Mucosa of gallbladder (tissue), 1 donor: Measurements from ENCODE around the gene FUT7. TPM values are rescaled to one million over a fixed set of nuclear protein-coding genes. Genes with fewer than 3 reads are reported as not detected.
A peak's percentile ranks its signal among the peaks of the same experiment; 100 is the strongest.
"Not testable (repeated sequence)": the region's sequence is repeated elsewhere in the genome, so short reads cannot be mapped to it uniquely, and the experiment has no call there.

Source experiments
- DNase-seq: peaks from one replicate; pipeline ENCODE4 v3.0.0-alpha.2; 2020; ENCODE audit warnings: low spot score
- total RNA-seq: library from RNA; stranded (reverse); gene quantifications from one replicate; pipeline ENCODE4 v1.2.1, GENCODE V29; 2021
- donor health status: DM: no; HTN: no; CAD: no.

Gene FUT7
- total RNA-seq, 1 donor from 2014 or later, result 0.26 TPM

GRCh38 chr9:137066096-137066861 lies 34.4 kb upstream of the FUT7 start:
- DNase-seq, result no peak

GRCh38 chr9:137065336-137065967 lies 33.6 kb upstream of the FUT7 start:
- DNase-seq, result no peak

- DNase-seq, result no peak
Observed at GRCh38 chr9:137064880-137065164, 32.9 kb upstream of the FUT7 start.

GRCh38 chr9:137064027-137064879 lies 32.4 kb upstream of the FUT7 start:
- DNase-seq, result peak; percentile 59

- DNase-seq, result no peak
Observed at GRCh38 chr9:137063311-137064026, 31.6 kb upstream of the FUT7 start.

- DNase-seq, result not testable (repeated sequence)
Observed at GRCh38 chr9:137062798-137063197, 30.9 kb upstream of the FUT7 start.

GRCh38 chr9:137062384-137062783 lies 30.5 kb upstream of the FUT7 start:
- DNase-seq, result no peak

GRCh38 chr9:137058521-137059234 lies 26.8 kb upstream of the FUT7 start:
- no peak for DNase-seq

GRCh38 chr9:137057545-137057944 lies 25.7 kb upstream of the FUT7 start:
- no peak for DNase-seq

- no peak for DNase-seq
Observed at GRCh38 chr9:137056739-137057415, 25.0 kb upstream of the FUT7 start.

GRCh38 chr9:137055385-137056364 lies 23.8 kb upstream of the FUT7 start:
- peak; percentile 94 for DNase-seq

- no peak for DNase-seq
Observed at GRCh38 chr9:137054932-137055384, 23.1 kb upstream of the FUT7 start.

GRCh38 chr9:137053944-137054931 lies 22.4 kb upstream of the FUT7 start, which contains the start of gene ENTPD2:
TSS of gene ENTPD2 (minus strand) at chr9:137054061. CDS start at chr9:137053997, 64 bp downstream.
- DNase-seq, result peak; percentile 60

GRCh38 chr9:137052998-137053943 lies 21.4 kb upstream of the FUT7 start:
- DNase-seq, result no peak

GRCh38 chr9:137052293-137052692 lies 20.4 kb upstream of the FUT7 start:
- no peak for DNase-seq

- no peak for DNase-seq
Observed at GRCh38 chr9:137051145-137051724, 19.3 kb upstream of the FUT7 start.

GRCh38 chr9:137050570-137050969 lies 18.7 kb upstream of the FUT7 start:
- DNase-seq, result no peak
